ENCODE measurements around the gene YIF1B.

YIF1B gene

GRCh38 chr19:38306236-38306635 is 9.5 kb downstream of the YIF1B start:
- DNase-seq = no peak

DNA sequence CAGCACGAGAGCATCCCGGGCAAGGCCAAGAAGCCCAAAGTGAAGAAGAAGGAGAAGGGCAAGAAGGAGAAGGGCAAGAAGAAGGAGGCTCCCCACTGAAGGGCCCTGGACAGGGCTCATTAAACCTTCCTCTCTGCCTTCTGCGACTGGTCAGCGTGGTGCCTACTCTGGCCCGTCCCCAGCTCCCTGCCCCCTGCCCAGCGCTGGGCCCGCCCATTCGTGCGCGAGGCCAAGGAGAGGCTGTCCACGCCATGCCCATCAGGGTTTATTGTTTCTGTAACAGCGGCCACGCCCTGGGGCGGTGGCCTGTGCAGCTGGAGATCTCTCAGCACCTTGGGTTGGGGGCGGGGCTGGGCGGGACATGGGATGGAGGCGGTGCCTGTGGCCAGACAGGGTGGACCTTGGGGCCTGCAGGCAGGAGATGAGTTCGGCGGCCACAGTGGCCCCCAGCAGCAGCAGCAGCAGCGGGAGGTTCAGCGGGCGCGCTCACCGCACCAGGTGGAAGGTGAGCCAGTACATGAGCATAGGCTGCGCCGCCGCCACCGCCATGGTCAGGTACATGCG is 10.8 kb downstream of the YIF1B start:
- DNase-seq = no peak

- no peak for DNase-seq
These were observed 11.3 kb downstream of the YIF1B start for GRCh38 chr19:38304352-38304865.

DNA sequence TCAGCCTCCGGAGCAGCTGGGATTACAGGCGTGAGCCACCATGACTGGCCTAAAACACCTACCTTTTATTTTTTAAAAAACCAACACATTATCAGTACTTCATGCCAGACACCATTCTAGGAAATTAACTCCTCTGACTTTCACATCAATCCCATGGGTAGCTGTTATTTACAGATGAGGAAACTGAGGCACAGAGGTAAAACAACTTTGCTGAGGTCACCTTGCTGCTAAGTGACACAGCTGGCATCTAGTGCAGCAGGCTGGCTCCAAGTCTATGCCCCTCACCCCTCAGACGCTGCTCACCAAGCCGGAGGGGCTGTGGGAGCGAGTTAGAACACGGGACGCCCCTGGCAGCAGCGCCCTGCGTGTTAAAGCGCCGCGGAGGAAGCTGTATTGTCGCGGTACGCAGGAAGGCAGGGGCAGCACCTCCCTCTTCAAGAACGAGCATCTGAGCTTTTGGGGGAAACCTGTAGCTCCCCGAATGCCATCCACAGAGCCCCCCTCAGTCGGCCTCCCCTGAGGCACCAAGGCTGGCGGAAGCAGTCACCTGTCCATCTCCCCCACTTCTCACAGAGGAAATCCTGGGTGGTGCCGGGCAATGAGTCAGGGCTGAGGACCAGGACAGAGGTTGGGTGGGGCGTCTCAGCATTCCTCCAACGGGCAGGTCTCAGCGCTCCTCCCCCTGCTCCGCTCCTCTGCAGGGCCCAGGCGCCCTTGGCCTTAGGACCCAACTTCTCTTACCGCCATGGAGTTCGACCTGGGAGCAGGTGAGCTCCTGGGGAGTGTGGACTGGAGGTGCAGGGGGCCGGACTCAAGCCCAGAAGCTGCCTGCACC is 12.0 kb downstream of the YIF1B start, which contains the start of gene C19orf33:
Gene C19orf33 (plus strand): TSS at position 735 of the 835 bp plus-strand sequence. CDS start 11 bp downstream, at position 746.
- DNase-seq = no peak

GRCh38 chr19:38298821-38299680 is 16.7 kb downstream of the YIF1B start:
- no peak for DNase-seq

GRCh38 chr19:38294090-38294489 is 21.7 kb downstream of the YIF1B start:
- peak in 13 of 51 donors; percentile 10 to 71 (median 28) for DNase-seq

DNA sequence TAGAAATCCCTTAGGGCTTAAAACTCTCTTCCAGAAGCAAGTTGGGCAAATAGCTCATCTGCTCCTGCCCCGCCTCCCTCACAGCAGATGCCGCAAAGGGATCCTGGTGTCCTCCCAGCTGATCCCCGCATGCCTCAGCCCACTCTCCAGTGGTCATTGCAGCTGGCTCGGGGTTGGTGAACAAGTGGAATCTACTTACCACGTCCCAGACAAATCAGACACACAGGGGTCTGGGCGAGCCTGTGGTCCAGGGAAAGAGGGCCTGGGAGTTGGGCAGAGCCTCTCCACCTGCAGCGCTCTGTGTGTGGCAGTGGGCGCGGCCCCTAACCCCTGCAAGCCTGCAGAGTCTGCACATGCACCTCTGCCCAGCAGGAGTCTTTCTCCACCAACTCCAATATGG is 22.5 kb downstream of the YIF1B start:
- DNase-seq = no peak

- DNase-seq = no peak
These were observed 23.9 kb downstream of the YIF1B start for GRCh38 chr19:38291855-38292254.

DNA sequence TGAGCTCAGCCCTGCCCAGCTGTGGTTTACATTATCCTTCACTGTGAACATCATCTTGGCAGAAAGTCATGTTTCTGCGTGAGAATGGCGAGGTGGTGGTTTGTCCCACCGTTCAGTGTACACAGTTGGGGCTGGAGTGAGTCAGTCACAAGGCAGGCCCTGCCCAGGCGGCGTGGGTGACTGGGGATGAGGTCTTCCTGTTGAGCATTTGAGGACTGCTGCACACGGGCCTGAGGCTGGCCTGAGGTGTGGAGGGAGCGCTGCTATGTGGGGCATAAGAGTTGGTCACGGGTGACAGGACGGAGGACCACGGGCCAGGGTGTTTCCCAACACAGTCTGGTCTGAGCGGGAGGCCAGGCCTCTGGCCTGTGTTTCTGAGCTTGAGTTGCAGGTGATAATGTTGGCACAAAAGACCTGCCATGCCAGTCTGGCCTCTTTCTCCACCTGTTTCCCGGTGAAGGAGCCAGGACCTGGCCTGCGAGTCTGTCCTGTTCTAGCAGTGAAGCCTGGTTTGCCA is 25.1 kb downstream of the YIF1B start:
- peak in 1 of 51 donors; percentile 15 for DNase-seq

DNA sequence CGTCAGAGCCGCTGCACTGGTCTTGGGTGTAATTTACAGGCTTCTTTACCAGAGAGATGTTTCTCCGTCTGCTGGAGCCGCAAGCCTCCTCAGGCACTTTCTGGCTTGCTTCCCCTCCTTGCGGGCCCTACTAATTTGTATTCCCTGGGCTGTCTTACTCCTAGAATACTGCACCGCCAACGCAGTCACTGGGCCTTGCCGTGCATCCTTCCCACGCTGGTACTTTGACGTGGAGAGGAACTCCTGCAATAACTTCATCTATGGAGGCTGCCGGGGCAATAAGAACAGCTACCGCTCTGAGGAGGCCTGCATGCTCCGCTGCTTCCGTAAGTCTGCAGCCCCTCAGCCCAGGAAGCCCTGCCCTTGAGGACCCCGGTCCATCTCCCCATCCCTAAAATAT is 25.8 kb downstream of the YIF1B start:
- DNase-seq = no peak

- DNase-seq = no peak
These were observed 27.5 kb downstream of the YIF1B start for GRCh38 chr19:38288123-38288855.

DNA sequence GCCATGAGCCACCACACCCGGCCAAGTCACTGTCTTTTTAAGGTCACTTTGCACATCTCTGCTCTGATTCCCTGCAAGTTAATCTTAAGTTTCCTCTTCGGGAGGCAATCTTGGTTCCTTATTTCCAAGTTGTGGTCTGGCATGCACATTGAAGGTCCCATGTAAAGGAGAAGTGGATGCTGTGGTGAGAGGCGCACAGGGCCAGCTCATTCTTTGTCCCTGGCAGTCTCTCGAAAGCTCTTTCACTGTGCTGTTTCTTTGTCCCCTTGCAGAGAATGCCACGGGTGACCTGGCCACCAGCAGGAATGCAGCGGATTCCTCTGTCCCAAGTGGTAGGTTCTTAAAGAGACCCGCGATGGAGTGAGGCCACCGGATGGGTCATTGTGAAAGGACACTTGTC is 28.1 kb downstream of the YIF1B start:
- peak in 5 of 51 donors; percentile 10 to 25 (median 17) for DNase-seq

DNA sequence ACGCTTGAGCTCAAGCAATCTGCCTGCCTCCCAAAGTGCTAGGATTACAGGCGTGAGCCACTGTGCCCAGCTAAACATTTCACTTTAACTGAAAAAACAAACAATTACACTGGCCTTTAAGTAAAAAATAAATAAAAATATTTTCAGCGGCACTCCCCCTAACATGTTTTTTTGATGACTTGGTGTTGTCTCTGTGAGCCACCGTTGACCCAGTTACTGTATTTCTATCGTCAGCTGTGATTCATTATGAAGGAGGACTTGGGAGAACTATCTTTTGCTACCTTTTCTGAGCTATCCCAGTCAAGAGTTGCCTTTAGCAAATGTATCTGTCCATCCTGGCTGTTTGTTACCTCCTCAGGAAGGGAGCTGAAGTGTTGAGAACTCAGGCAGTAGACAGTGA is 30.2 kb downstream of the YIF1B start:
- DNase-seq = no peak

GRCh38 chr19:38284422-38284821 is 31.3 kb downstream of the YIF1B start:
- peak in 5 of 51 donors; percentile 6 to 21 (median 14) for DNase-seq

DNA sequence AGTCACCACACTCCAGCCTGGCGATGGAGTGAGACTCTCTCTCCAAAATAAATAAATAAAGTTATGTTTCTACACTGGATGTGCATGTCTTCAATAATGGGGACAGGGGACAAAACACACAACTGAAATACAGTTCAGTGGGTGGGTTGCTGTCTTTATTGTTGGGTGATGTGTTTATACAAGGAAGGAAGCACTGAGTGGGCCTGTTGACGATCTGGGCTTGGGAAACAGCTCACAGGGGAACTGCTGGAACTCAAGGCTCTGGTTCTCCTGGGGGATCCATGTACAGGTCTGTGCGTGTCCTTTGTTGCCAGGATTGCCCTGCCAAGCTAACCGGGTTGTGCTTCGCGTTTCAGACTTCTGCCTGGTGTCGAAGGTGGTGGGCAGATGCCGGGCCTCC is 32.5 kb downstream of the YIF1B start:
- no peak for DNase-seq

DNA sequence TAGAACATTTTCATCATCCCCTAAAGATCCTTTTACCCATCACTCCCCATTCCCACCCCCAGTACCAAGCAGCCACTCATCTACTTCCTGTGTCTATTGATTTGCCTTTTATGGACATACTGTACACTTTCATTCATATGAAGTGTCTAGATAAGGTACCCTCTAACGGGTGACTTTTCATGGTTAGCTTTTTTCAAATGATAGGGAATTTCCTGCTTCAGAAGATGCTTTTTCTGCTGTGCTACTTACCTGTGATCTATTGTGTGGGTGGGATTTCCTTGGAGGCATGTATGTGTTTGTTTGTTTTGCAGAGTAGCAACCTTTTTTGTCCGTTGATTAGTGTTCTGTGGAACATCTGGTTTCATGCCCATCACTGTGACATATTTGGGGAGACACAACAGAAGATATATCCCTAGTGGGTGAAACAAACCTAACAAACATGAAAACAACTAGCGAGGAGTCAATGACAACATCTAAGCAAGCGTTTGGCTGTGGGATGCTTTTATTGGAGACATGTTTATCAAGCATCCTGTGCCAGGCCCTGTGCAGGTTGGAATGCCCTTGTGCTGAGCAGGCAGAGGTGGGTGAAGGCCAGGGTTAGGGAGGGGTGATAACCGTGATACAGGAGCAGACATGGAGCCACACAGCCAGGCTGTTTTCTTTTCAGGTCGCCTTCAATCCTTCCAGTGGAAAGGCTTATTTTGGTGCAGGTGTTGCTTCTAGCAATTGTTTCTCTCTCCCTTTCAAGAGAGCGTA is 33.8 kb downstream of the YIF1B start:
- DNase-seq = no peak

- DNase-seq = no peak
These were observed 35.5 kb downstream of the YIF1B start for GRCh38 chr19:38280030-38280921.

DNA sequence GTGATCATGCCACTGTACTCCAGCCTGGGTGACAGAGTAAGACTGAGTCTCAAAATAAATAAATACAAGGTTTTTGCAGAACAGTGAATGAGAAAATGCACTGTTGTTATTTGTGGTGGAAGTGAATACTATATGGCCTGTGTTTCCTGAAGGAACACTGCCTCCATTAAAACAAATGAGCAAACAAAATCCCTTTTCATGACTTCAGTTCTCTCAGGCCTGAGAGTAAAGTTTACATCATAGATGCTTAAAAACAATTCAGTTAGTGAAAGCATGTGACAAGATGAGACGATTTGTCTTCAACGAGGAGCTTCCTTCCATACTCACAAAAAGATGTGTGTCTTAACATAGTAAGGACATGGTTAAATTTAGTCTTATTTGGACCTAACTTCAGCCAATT is 37.0 kb downstream of the YIF1B start:
- no peak for DNase-seq
